HG02943 (cell line): ENCODE results near the gene TMEM126A.
"Not testable (repeated sequence)": the region's sequence is repeated elsewhere in the genome, so short reads cannot be mapped to it uniquely, and the experiment has no call there.

Experiments used
- ATAC-seq: cut with Tn5 transposase; IDR thresholded peaks from one replicate; pipeline ENCODE4 v1.9.1; 2021; ENCODE audit warnings: mild to moderate bottlenecking, low read depth, moderate library complexity; ENCODE audit not compliant: unreplicated experiment

TMEM126A gene

DNA sequence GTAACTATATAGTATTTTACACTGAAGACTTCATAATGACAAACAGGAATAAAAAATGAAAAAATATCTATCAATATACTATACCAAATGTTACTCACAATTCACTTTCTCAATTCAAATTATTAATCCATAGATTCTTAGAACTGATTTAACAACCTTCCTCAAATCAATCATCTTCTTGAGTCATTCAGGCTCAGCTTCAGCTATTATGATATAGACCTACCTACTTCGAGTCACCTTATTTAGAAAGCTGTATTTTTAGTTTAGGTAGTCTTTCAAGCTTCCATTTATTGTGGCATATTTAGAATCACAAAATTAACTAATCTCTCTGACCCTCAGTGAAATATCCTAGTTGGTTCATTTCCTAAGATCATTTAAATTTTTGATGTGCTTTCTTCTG is 9.0 kb downstream of the TMEM126A start:
- no peak for ATAC-seq

DNA sequence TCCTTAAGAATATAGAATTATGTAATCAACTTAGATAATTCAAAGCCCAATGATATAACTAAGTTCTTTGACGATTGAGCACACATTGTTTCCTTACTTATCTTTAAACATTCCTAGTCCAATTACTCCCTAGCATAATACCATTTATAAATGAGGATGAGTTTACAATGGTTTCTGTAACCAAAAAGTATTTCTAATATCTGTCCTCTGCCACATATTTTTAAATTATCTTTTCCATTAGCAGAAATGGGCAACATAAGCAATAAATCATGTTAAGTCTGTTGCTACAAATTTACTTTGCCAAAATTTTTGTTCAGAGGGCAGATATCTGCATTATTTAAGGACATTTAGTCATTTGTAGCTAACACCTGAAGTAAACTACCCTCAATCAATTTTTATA is 10.4 kb downstream of the TMEM126A start:
- ATAC-seq: no peak

DNA sequence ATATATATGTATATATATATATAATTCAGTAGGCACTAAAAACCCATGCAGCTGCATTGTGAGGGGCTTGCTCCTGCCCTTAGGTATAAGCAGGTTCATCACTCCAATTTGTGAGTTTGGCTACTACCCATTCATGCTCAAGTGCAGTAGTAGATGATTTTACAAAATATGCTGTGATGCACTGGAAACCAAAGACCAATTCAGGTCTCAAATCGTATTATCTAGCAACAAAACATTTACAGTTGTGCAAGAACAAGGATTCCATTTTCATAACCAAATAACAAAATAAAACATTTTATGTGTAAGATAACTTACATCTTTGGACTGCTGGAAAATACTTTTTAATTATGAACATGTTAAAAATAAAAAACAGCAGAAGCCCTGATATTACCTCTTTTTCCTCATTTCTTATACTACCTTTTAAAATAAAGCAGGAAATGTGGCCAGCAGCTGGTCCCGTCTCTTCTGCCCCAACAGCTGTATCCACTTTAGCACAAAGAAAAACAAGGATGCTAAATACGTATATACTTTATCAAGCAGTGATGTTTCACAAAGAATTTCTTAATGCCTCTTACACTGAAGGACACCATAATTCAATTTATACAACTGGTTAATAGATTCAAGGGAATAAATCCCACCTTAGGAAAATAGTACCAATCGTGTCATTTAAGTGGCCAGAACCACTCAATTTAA is 14.4 kb downstream of the TMEM126A start:
- ATAC-seq: no peak

DNA sequence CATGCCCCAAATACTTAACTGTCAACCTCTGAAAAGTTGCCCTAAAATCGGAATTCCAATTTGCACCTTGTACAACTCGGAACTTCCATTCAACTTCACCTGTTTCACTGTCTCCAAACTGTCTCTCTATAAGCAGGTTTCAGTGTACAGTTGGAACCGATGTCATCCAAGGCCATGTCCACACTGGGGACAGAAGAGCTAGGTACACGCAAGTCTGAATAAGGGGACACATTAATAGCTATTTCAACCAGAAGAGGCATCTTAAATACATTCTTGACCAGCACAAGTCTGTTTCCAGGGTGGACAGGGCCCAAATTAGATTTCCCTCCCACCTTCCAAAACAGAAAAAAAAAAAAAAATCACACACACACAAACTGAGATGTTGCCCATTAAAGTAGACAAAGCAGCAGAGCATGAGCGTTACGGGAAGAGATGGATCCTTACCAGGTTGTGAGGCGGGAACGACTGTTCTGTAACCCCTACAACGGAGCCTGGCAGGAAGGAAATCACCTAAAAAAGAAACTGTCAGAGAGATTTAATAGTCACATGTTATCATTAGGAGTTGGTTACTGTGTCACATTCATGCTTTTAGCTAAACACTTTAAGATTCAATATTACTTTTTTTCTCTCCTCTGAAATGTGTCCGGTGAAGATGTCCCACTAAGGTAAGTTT is 15.4 kb downstream of the TMEM126A start:
- no peak for ATAC-seq

GRCh38 chr11:85663753-85664614 is 16.2 kb downstream of the TMEM126A start:
- peak; percentile 62 for ATAC-seq

DNA sequence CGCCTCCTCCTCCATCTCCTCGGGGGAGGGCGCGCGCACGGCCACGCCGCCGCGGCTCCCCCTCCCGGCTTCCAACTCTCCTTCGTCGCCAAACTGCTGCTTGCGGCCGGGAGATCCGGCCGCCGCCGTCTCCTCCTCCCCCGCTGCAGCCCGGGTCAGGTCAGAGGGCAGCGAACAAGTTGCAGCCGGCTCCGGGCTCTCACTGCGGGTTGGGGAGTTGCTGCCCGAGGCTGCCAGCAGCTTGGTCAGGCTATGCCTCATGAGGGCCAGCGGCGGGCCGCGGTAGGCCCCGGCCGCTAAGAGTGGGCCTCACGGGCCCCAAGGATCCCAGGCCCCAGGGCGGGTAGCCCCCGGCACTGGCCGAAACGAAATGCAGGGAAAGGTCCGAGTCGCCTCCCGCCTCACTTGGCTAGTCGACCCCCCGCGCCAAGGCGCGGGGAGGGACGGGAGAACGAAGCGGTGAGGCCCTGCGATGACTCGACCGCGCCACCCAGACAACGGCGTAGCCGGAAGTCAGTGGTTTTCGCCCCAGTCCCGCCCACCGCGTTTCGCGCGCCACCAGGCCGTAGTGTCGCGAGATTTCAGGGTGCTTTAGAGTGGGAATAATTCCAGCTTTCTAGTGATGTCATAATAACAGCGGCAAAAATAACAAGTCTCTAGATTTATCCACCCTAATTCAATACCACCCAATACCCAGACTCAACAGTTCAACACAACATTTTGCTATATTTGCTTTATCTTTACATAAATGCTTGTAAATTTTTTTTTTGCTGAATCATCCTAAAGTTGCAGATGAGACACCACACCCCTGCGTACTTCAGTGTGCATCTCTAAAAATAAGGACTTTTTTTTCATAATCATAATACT is 17.1 kb downstream of the TMEM126A start, which contains the start of gene CREBZF:
Gene CREBZF (minus strand): TSS at position 515 of the 867 bp plus-strand sequence. CDS start 254 bp downstream, at position 261.
- ATAC-seq: peak; percentile 90

- ATAC-seq: no peak
These were observed 18.0 kb downstream of the TMEM126A start for GRCh38 chr11:85665733-85666132.

DNA sequence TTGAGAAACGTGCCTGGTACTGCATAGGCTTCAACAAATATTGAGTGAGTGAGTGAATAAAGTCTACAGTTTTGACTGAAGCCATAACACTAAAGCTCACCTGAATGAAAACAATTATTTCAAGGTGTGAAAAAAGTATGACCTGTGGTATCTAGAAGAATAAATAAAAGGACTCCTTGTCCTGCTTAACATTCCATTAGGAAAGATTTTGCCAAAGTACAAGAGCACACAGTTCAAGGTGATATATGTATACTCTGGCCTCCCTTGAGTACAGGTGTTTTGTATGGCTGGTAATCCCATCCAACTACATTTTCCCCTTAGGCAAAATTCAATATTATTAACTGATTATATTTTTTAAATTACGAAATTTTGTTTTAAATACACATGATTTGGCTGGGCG is 18.9 kb downstream of the TMEM126A start:
- no peak for ATAC-seq

DNA sequence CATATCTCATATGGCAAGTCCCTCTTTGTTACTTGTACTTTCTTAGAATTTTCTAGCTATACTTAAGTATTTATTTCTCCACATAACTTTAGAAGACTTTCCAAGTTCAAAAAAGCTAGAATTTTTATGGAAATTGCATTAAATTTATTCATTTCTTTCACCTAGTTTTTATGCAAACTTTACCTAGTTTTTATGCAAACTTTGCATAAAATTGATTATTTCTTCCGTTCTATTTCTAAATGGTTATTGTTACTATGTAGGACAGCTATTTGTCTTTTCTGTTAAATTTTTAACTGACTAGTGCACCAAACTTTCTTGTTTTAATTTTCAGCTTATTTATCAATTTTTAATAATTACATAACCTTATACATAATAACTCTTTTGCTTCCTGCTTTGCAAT is 20.4 kb downstream of the TMEM126A start:
- no peak for ATAC-seq

- not testable (repeated sequence) for ATAC-seq
These were observed 23.3 kb downstream of the TMEM126A start for GRCh38 chr11:85670949-85671663.

GRCh38 chr11:85672105-85672902 is 24.5 kb downstream of the TMEM126A start:
- no peak for ATAC-seq

DNA sequence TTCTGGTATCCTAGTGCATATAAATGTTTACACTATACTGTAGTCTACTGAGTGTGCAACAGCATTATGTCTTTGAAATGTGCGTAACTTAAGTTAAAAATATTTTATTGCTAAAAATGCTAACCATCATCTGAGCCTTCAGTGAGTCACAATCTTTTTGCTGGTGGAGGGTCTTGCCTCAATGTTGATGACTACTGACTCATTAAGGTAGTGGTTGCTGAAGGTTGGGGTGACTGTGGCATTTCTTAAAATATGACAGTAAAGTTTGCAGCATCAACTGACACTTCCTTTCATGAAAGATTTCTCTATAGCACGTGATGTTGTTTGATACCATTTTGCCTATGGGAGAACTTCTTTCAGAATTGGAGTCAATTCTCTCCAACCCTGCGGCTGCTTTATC is 25.6 kb downstream of the TMEM126A start:
- no peak for ATAC-seq

DNA sequence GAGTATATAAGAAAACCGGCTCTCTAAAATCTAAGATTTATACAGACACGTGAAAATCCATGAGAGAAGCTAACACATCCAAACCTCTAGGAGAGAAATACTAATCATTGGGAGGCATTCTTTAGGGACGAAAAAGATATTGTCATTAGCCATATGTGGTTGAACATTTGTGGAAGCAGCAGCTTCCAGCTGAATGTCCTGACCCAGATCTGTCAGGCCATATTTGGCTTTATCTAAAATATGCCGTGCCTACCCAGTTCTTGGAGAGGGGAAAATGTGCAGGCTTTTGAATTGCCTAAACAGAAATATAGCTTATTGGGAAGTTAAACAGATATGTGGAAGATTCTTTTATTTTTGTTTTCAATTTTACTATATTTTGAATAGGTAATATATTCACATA is 31.8 kb downstream of the TMEM126A start:
- ATAC-seq: no peak

DNA sequence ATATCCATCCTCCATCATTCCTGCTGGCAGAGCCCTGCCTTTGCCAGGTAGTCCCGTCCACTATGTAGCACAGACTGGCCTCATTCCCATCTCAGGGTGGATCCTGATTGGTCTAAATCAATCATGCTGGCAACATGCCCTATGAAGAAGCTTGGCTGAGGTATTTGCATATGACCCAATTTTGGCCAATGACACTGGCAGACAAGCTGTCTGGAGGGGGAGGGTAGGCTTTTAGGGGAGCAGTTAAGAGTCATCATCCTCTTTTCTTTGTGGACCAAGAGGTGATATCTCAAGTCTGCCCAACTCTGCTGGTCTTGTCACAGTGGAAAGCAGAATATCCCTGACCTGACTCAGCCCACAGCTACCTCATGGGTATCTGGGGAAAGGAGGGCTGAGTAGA is 33.1 kb downstream of the TMEM126A start:
- ATAC-seq: no peak

DNA sequence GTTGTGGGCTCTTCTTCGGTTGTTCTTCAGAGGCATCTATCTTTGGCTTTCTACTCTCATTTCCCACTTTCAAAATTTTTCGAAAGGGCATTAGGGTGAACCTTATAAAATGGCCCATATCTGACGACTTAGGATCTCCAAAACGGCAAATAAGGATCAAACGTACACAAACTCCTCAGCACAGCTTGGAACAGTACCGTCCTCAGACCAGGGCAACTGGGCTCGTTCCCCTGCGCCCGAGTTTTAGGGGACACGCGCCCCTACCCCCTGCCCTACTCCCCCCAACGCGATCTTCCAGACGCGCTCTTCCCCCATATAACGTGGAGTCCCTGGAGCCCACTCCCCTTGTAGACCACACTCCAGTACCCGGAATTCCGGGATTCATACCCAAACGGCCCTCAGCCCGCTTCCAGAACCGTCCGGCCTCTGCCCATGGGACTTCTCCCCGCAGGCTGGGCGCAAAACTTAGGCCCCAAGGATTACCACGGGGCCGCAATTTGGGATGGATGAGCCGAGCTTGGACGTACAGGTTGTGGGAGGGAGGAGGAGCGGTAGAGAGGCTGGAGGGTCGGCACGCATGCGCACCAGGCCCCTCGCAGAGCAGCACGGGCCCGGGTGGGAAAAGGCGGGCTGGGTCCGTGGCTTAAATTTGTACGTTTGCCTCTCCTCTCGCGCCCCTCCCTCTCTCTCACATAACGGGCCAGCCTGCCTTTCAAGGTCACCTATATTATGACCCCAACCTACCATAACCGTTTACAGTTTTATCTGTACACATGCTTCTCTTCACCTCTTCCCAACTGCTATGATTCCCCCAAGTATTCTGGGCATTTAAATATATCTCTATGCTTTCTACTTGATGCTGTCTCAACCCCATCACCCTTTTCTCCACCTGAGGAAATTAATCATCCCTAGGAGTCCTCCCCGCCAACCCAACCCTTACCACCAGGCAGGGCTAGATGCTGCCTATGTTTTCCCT is 34.9 kb downstream of the TMEM126A start:
- ATAC-seq: peak; percentile 81

GRCh38 chr11:85685125-85685819 is 37.5 kb downstream of the TMEM126A start:
- no peak for ATAC-seq

GRCh38 chr11:85685820-85686459 is 38.2 kb downstream of the TMEM126A start, which contains the start of gene CCDC89:
CCDC89 (minus strand) TSS chr11:85686195; CDS start chr11:85686130, 65 bp downstream.
- no peak for ATAC-seq
